Osteoblast (primary cell): Measurements from ENCODE around the gene ITSN1. TPM values are rescaled to one million over a fixed set of nuclear protein-coding genes. Genes with fewer than 3 reads are reported as not detected.

ENCODE experiments used
- DNase-seq: peaks from one replicate; pipeline ENCODE4 v3.0.0; 2011; ENCODE audit warnings: low spot score, mixed read lengths; ENCODE audit not compliant: insufficient read length; ENCODE audit errors: missing footprints
- H2AFZ ChIP-seq: 2 replicates; pipeline ENCODE4 v1.6.0; 2011; ENCODE audit warnings: mild to moderate bottlenecking, low read length
- H3K27ac ChIP-seq: 2 replicates; pipeline ENCODE4 v1.5.1; 2011; ENCODE audit warnings: mild to moderate bottlenecking, low read depth, low read length, moderate library complexity
- H3K27me3 ChIP-seq: 2 replicates; pipeline ENCODE4 v1.6.0; 2012; ENCODE audit warnings: mild to moderate bottlenecking, control low read depth, inconsistent platforms, low read length, moderate library complexity; ENCODE audit not compliant: insufficient read depth
- H3K36me3 ChIP-seq: 2 replicates; pipeline ENCODE4 v1.5.1; 2011; ENCODE audit warnings: mild to moderate bottlenecking, low read length, control low read depth, moderate library complexity; ENCODE audit not compliant: insufficient read depth
- H3K4me1 ChIP-seq: 2 replicates; pipeline ENCODE4 v1.5.1; 2011; ENCODE audit warnings: mild to moderate bottlenecking, low read length, control low read depth, moderate library complexity; ENCODE audit not compliant: insufficient read depth
- H3K4me2 ChIP-seq: 2 replicates; pipeline ENCODE4 v1.6.0; 2011; ENCODE audit warnings: mild to moderate bottlenecking, low read length; ENCODE audit not compliant: insufficient read depth
- H3K4me3 ChIP-seq: fragments of 200-600 bp; sonication (generic); 3 replicates; pipeline ENCODE4 v1.5.1; 2012; ENCODE audit warnings: mild to moderate bottlenecking, low read length, inconsistent platforms; ENCODE audit not compliant: insufficient read depth
- H3K79me2 ChIP-seq: 2 replicates; pipeline ENCODE4 v1.6.0; 2012; ENCODE audit warnings: mild to moderate bottlenecking, low read length, control low read depth, inconsistent platforms; ENCODE audit not compliant: insufficient read depth
- H3K9me3 ChIP-seq: 2 replicates; pipeline ENCODE4 v1.5.1; 2011; ENCODE audit warnings: low read depth, low read length, control low read depth
- H4K20me1 ChIP-seq: 2 replicates; pipeline ENCODE4 v1.6.0; 2012; ENCODE audit warnings: mild to moderate bottlenecking, low read length, control low read depth; ENCODE audit not compliant: insufficient read depth
- total RNA-seq: library from RNA; depleted of rRNA; stranded (reverse); fragments of >200 nt; gene quantifications from 2 replicates; pipeline ENCODE4 v1.2.3, GENCODE V29; 2012
- TF ChIP-seq, protein P1 (sequence below): IDR thresholded peaks from 2 replicates; pipeline ENCODE4 v1.5.1; 2011; ENCODE audit warnings: mild to moderate bottlenecking, low read depth, low read length, moderate library complexity; ENCODE audit errors: extremely low read depth

The ITSN1 gene
- total RNA-seq, 1 donor, result 42.7 TPM

DNA sequence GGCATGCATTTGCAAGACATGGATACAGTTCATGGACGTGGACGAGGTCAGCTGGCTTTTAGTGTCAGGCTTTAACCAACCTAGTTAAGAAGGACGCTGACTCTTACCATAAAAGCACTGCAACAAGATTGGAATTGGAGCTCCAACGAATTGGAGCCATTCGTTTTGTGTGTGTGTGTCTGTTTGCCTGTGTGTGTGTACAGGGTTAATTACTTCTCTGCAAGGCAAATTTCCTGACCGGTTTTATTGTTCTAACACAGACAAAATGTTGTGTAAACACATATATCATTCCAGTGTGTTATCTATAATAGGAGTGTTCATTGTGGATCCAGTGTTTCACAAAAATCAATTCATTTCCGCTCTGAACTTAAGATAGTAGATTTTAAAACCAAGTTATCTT lies 7.9 kb downstream of the ITSN1 start:
- no peak overlapping the region for H3K27ac ChIP-seq
- no peak for DNase-seq
- H3K27me3 ChIP-seq, result no peaks in the 10 kb centered on the region
- TF ChIP-seq, protein P1, sequence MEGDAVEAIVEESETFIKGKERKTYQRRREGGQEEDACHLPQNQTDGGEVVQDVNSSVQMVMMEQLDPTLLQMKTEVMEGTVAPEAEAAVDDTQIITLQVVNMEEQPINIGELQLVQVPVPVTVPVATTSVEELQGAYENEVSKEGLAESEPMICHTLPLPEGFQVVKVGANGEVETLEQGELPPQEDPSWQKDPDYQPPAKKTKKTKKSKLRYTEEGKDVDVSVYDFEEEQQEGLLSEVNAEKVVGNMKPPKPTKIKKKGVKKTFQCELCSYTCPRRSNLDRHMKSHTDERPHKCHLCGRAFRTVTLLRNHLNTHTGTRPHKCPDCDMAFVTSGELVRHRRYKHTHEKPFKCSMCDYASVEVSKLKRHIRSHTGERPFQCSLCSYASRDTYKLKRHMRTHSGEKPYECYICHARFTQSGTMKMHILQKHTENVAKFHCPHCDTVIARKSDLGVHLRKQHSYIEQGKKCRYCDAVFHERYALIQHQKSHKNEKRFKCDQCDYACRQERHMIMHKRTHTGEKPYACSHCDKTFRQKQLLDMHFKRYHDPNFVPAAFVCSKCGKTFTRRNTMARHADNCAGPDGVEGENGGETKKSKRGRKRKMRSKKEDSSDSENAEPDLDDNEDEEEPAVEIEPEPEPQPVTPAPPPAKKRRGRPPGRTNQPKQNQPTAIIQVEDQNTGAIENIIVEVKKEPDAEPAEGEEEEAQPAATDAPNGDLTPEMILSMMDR, result no peak
- peaks cover 2% of the 10 kb centered on the region for H3K4me1 ChIP-seq
- peaks cover 96% of the 10 kb centered on the region for H3K79me2 ChIP-seq
- peaks cover 16% of the 10 kb centered on the region for H4K20me1 ChIP-seq
- H3K9me3 ChIP-seq, result no peaks in the 10 kb centered on the region
- no peak overlapping the region for H3K4me3 ChIP-seq
- no peak overlapping the region for H2AFZ ChIP-seq
- no peak overlapping the region for H3K4me2 ChIP-seq
- no peaks in the 10 kb centered on the region for H3K36me3 ChIP-seq

DNA sequence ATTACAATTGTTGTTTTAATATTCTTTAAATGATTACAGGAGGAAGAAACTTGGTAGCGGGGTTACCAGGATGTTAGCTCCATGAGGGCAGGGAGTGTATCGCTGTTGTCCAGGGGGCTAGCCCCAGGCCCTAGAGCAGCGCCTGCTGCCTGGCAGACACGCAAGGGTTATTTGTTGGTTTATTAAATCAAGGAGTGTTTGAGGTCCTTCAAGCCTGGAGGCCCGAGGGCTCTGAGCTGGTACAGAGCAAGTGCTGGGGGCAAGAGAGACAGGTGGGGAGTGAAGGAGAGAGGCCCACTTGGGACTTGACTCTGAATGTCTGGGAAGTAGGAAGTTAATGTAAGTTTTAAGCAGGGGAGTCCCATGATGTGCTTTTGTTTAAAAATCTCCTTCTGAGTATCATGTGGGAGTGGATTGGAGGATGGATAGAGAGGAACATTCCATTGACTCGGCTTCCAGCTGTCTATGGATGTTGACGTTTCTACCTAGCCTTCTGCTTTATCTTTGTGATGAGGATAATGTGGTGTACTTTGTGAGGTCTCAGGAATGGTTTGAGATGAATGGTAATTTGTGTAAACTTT lies 8.7 kb downstream of the ITSN1 start:
- Histone ChIP-seq H3K27ac (no peak overlapping the region), H3K4me2 (no peak overlapping the region), H3K4me1 (peaks cover 10% of the 10 kb centered on the region), H3K79me2 (peaks cover 91% of the 10 kb centered on the region), H2AFZ (no peak overlapping the region), H3K36me3 (no peaks in the 10 kb centered on the region), H3K4me3 (no peak overlapping the region), H4K20me1 (peaks cover 17% of the 10 kb centered on the region), H3K27me3 (no peaks in the 10 kb centered on the region), H3K9me3 (no peaks in the 10 kb centered on the region)
- TF ChIP-seq, protein P1, result no peak
- no peak for DNase-seq

DNA sequence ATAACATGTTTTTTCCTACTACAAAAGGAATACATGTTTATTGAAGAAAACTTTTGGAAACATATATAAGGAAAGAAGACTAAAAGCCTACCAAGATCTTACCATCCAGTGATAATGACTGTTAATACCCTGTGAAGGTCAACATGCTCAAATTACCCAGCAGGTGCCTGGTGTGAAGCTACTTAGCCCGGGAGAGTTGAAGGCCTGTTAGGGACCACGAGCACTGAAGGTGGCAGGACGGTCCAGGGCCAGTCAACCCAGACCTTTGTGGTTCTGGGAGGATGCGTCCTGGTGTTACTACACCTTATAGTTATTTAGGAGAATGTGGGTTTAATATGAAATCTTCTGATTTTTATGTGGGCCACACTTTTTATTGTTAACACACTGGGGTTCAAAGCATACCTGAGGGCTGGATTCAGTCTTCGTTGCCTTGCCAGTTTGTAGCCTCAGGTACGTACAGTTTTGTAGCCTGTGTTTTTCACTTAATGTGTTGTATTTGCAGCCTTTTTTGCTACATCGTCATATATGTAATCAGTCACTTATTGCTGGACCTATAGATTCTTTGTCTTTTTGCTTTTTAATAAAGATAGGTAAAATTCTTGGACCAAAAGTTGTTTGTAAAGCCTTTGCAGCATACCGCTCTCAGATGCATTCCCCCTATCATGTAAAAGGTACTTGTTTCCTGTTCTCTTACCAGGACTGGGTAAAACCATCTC lies 9.8 kb downstream of the ITSN1 start:
- H3K9me3 ChIP-seq, result no peaks in the 10 kb centered on the region
- peaks cover 13% of the 10 kb centered on the region for H3K4me1 ChIP-seq
- peaks cover 88% of the 10 kb centered on the region for H3K79me2 ChIP-seq
- no peak for DNase-seq
- H3K4me3 ChIP-seq, result no peak overlapping the region
- peaks cover 24% of the 10 kb centered on the region for H4K20me1 ChIP-seq
- H3K27ac ChIP-seq, result no peak overlapping the region
- H2AFZ ChIP-seq, result no peak overlapping the region
- no peaks in the 10 kb centered on the region for H3K27me3 ChIP-seq
- H3K36me3 ChIP-seq, result no peaks in the 10 kb centered on the region
- TF ChIP-seq, protein P1, result no peak
- no peak overlapping the region for H3K4me2 ChIP-seq

DNA sequence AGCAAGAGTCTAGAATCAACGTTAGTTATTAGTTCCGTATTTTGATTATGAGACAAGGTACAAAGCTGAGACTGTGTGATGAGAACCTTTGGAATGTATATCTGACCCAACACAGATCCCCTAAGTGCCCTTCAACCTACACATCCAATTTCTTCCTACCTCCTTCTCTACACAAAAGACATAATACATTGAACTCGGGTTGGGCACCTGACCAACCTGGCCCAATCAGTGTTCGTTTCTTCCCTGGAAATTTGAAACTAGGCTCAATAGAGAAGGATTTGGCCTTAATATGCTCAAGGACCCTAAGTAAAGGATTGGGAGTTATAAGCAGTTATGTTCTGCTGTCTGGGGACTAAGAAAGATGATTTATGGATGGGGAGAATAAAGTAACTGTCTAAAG lies 12.1 kb downstream of the ITSN1 start:
- H3K4me2 ChIP-seq, result no peak overlapping the region
- no peak overlapping the region for H3K27ac ChIP-seq
- H3K36me3 ChIP-seq, result no peaks in the 10 kb centered on the region
- H3K4me3 ChIP-seq, result no peak overlapping the region
- H3K4me1 ChIP-seq, result peaks cover 16% of the 10 kb centered on the region
- H2AFZ ChIP-seq, result no peak overlapping the region
- H3K9me3 ChIP-seq, result no peaks in the 10 kb centered on the region
- peaks cover 26% of the 10 kb centered on the region for H4K20me1 ChIP-seq
- peaks cover 87% of the 10 kb centered on the region for H3K79me2 ChIP-seq
- TF ChIP-seq, protein P1, result no peak
- H3K27me3 ChIP-seq, result no peaks in the 10 kb centered on the region
- DNase-seq, result no peak
